ENCODE measurements around the gene PSMC1. TPM values are rescaled to one million over a fixed set of nuclear protein-coding genes. Genes with fewer than 3 reads are reported as not detected.

Gene PSMC1
- total RNA-seq, 1 experiment from 2014 or later = 132 TPM

DNA sequence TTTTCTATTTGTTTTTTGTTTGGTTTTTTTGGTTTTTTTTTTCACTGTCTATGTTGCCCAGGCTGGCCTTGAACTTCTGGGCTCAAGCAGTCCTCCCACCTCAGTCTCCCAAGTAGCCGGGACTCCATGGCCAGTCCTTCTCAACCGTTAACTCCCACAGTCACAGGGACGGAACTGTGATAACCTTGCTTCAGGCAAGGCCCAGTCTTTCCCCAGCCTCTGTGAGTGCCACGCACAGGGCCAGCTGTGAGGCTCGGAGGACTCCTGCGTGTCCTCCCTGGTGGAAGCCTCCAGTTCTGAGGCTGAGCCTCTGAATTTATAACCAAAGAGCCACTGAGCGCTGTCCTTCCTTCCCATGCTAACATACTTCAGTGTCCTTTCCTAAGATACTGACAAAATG, 23.7 kb downstream of the PSMC1 start (continued):
- TF ChIP-seq, protein P1, sequence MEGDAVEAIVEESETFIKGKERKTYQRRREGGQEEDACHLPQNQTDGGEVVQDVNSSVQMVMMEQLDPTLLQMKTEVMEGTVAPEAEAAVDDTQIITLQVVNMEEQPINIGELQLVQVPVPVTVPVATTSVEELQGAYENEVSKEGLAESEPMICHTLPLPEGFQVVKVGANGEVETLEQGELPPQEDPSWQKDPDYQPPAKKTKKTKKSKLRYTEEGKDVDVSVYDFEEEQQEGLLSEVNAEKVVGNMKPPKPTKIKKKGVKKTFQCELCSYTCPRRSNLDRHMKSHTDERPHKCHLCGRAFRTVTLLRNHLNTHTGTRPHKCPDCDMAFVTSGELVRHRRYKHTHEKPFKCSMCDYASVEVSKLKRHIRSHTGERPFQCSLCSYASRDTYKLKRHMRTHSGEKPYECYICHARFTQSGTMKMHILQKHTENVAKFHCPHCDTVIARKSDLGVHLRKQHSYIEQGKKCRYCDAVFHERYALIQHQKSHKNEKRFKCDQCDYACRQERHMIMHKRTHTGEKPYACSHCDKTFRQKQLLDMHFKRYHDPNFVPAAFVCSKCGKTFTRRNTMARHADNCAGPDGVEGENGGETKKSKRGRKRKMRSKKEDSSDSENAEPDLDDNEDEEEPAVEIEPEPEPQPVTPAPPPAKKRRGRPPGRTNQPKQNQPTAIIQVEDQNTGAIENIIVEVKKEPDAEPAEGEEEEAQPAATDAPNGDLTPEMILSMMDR (IDR thresholded peaks at IDR 0.05 in 2 of 3, conservative IDR thresholded peaks at IDR 0.05 in 1 of 3; ENCODE audit: borderline replicate concordance in 1 of 3, insufficient read depth in 1 of 3, low read depth in 2 of 3, low read length in 2 of 3) = no peak
- TF ChIP-seq CEBPB (IDR thresholded peaks at IDR 0.05; ENCODE audit: low read depth) = no peak
- TF ChIP-seq, protein P2, sequence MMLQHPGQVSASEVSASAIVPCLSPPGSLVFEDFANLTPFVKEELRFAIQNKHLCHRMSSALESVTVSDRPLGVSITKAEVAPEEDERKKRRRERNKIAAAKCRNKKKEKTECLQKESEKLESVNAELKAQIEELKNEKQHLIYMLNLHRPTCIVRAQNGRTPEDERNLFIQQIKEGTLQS (IDR thresholded peaks at IDR 0.05) = no peak
- no peak for TF ChIP-seq TCF7L2 (IDR thresholded peaks at IDR 0.05; ENCODE audit: borderline replicate concordance, extremely low read depth, insufficient read depth, insufficient read length)
- TF ChIP-seq POLR2A (IDR thresholded peaks at IDR 0.05; ENCODE audit: borderline replicate concordance, extremely low read depth, insufficient read depth, insufficient read length) = no peak
- no peak for TF ChIP-seq EZH2phosphoT487 (IDR thresholded peaks at IDR 0.05; ENCODE audit: borderline replicate concordance)

DNA sequence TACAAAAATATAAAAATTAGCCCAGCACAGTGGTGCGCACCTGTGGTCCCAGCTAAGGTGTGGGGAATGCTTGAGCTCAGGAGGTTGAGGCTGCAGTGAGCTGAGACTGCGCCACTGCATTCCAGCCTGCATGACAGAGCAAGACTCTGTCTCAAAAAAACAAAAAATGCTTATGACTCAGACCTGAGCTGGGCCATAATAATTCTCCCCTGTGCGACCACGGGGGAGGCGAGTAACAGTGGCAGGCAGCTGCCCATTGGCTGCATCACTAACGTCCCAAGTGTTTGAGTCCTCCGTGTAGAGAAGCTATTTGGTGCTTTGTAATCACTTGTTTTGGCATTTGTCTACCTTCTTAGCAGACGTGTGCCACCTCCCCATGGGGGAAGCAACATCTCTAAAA, 24.9 kb downstream of the PSMC1 start:
- Histone ChIP-seq H3K79me2 (ENCODE audit: insufficient read depth, low read length) (no peaks in the 10 kb centered on the region), H3K27ac (ENCODE audit: low read depth, low read length) (no peak overlapping the region), H3K9me2 (ENCODE audit: insufficient read depth) (no peaks in the 10 kb centered on the region), H3K4me1 (ENCODE audit: control insufficient read depth in 1 of 2, insufficient read depth in 2 of 2, low read length in 2 of 2) (peaks cover 0 to 9% of the 10 kb centered on the region in 2 experiments; a peak in 2 of 4 replicates), H3K9me3 (ENCODE audit: control insufficient read depth in 1 of 2, insufficient read depth in 1 of 2, low read depth in 1 of 2, low read length in 2 of 2) (no peaks in the 10 kb centered on the region), H3K4me3 (replicated peaks in 1 of 2; ENCODE audit: low read depth in 1 of 2, low read length in 2 of 2) (no peak overlapping the region), H3K36me3 (ENCODE audit: control insufficient read depth in 1 of 2, insufficient read depth in 2 of 2, low read length in 2 of 2) (peaks cover 4 to 7% of the 10 kb centered on the region in 2 experiments; a peak in 3 of 4 replicates), H3K9ac (ENCODE audit: low read length) (no peak overlapping the region), H3K27me3 (ENCODE audit: insufficient read depth, low read length) (no peaks in the 10 kb centered on the region), H3K4me2 (ENCODE audit: low read length) (no peak overlapping the region; the same call in 1 of the 2 replicates), H2AFZ (ENCODE audit: low read depth, low read length, poor library complexity, severe bottlenecking) (no peak overlapping the region), H4K20me1 (ENCODE audit: insufficient read depth) (no peaks in the 10 kb centered on the region)
- DNase-seq (ENCODE audit: low read depth, low spot score) (no peak), ATAC-seq (peak; percentile 70)
- TF ChIP-seq, protein P1 (IDR thresholded peaks at IDR 0.05 in 2 of 3, conservative IDR thresholded peaks at IDR 0.05 in 1 of 3; ENCODE audit: borderline replicate concordance in 1 of 3, insufficient read depth in 1 of 3, low read depth in 2 of 3, low read length in 2 of 3) = no peak
- TF ChIP-seq EZH2 (IDR thresholded peaks at IDR 0.05) (no peak), POLR2AphosphoS5 (IDR thresholded peaks at IDR 0.05; ENCODE audit: low read depth, low read length) (no peak), EGR1 (IDR thresholded peaks at IDR 0.05; ENCODE audit: low read depth) (no peak), JUND (IDR thresholded peaks at IDR 0.05) (no peak), CBX3 (IDR thresholded peaks at IDR 0.05; ENCODE audit: low read depth) (no peak)
- ChIA-PET CTCF (no interaction called here), RAD21 (ENCODE audit: low non-redundant PET in 1 of 2, low total read pairs in 2 of 2, uncharacterized antibody in 2 of 2, unreplicated experiment in 2 of 2) (interaction anchor here in 1 of 2 experiments (1.1 kb wide), 1 partner anchor 25 kb away, joined by 3 read pairs; the partner anchor contains the start of gene PSMC1), POLR2A (no interaction called here)
- no TSS peak for BruUV-seq (replicated peaks)
- intact Hi-C loops (cut with micrococcal nuclease) = no loop called here
